PC-3 (cell line): Measurements from ENCODE around the gene CCDC78. TPM values are rescaled to one million over a fixed set of nuclear protein-coding genes. Genes with fewer than 3 reads are reported as not detected.
"Not testable (repeated sequence)": the region's sequence is repeated elsewhere in the genome, so short reads cannot be mapped to it uniquely, and the experiment has no call there.

Experiments used
- ATAC-seq: fragments of 200-7000 bp; cut with Tn5 transposase; 2 replicates; pipeline ENCODE4 v1.9.1; 2020; ENCODE audit warnings: mild to moderate bottlenecking, moderate library complexity
- BruUV-seq: library from RNA; stranded (reverse); fragments of 400-500 nt; replicated peaks from 2 replicates; lab custom pipeline; 2021; lab: Mats Ljungman, UMichigan
- CTCF ChIA-PET: fragments of 300-600 bp; sonication (Branson Sonifier 250); formaldehyde crosslinking; loops from one replicate; lab custom pipeline; 2022; ENCODE audit warnings: antibody characterized with exemption; lab: Charles Lee
- POLR2A ChIA-PET: fragments of 300-600 bp; sonication (Branson Sonifier 250); formaldehyde crosslinking; loops from one replicate; lab custom pipeline; 2022; ENCODE audit warnings: antibody characterized with exemption; ENCODE audit not compliant: unreplicated experiment; lab: Charles Lee
- DNase-seq: peaks from one replicate; pipeline ENCODE4 v3.0.0-alpha.2; 2015
- H2AFZ ChIP-seq: fragments of 300-600 bp; sonication (generic); 2 replicates; pipeline ENCODE4 v1.6.0; 2016; ENCODE audit warnings: antibody characterized with exemption, low read length
- H3F3A ChIP-seq: fragments of 300-600 bp; sonication (generic); one replicate; pipeline ENCODE4 v1.6.0; 2017; ENCODE audit warnings: antibody characterized with exemption, low read length, control low read depth, mild to moderate bottlenecking; ENCODE audit not compliant: unreplicated experiment
- H3K27ac ChIP-seq: fragments of 300-600 bp; sonication (generic); 2 replicates; pipeline ENCODE4 v1.5.1; 2016; ENCODE audit warnings: mild to moderate bottlenecking, low read length
- H3K27me3 ChIP-seq: fragments of 300-600 bp; sonication (generic); 2 replicates; pipeline ENCODE4 v1.6.1; 2016; ENCODE audit warnings: low read length, mixed read lengths
- H3K36me3 ChIP-seq: fragments of 300-600 bp; sonication (generic); 2 replicates; pipeline ENCODE4 v1.6.1; 2016; ENCODE audit warnings: low read depth, mixed run types, low read length, mixed read lengths
- H3K4me1 ChIP-seq: fragments of 300-600 bp; sonication (generic); 2 replicates; pipeline ENCODE4 v1.5.1; 2016; ENCODE audit warnings: low read length; ENCODE audit not compliant: insufficient read depth
- H3K4me2 ChIP-seq: fragments of 300-600 bp; sonication (generic); 2 replicates; pipeline ENCODE4 v1.6.0; 2016; ENCODE audit warnings: low read length
- H3K4me3 ChIP-seq: fragments of 300-600 bp; sonication (generic); 2 replicates; pipeline ENCODE4 v1.5.1; 2016; ENCODE audit warnings: mild to moderate bottlenecking, low read length, mixed read lengths
- H3K79me2 ChIP-seq: fragments of 300-600 bp; sonication (generic); 2 replicates; pipeline ENCODE4 v1.6.1; 2017; ENCODE audit warnings: low read length, mixed read lengths
- H3K9ac ChIP-seq: fragments of 300-600 bp; sonication (generic); 2 replicates; pipeline ENCODE4 v1.6.0; 2016; ENCODE audit warnings: mild to moderate bottlenecking, low read length
- H3K9me2 ChIP-seq: fragments of 300-600 bp; sonication (generic); replicated peaks from 2 replicates; pipeline ENCODE4 v1.6.1; 2016; ENCODE audit warnings: mixed run types, low read length, mixed read lengths
- H3K9me3 ChIP-seq: fragments of 300-600 bp; sonication (generic); 2 replicates; pipeline ENCODE4 v1.6.1; 2016; ENCODE audit warnings: low read length, mixed read lengths
- H4K20me1 ChIP-seq: fragments of 300-600 bp; sonication (generic); 2 replicates; pipeline ENCODE4 v1.6.1; 2016; ENCODE audit warnings: low read length, mixed read lengths
- CTCF ChIP-seq: fragments of 300-600 bp; sonication (generic); conservative IDR thresholded peaks from 2 replicates; pipeline ENCODE4 v1.5.1; 2017; ENCODE audit warnings: antibody characterized with exemption, low read depth, mild to moderate bottlenecking, low read length
- EZH2 ChIP-seq: fragments of 300-600 bp; sonication (generic); IDR thresholded peaks from one replicate; pipeline ENCODE4 v1.6.1; 2017; ENCODE audit warnings: antibody characterized with exemption, mild to moderate bottlenecking, low read length; ENCODE audit not compliant: unreplicated experiment
- EZH2phosphoT487 ChIP-seq: fragments of 300-600 bp; sonication (generic); IDR thresholded peaks from 2 replicates; pipeline ENCODE4 v1.6.1; 2018; ENCODE audit warnings: mild to moderate bottlenecking, antibody characterized with exemption, low read length, borderline replicate concordance
- intact Hi-C: fragments of 100-400 bp; cut with micrococcal nuclease; formaldehyde crosslinking; loops from 2 replicates; pipeline ENCODE4 v1.9.0; 2023
- total RNA-seq: library from RNA; depleted of rRNA; stranded (reverse); fragments of >200 nt; gene quantifications from 2 replicates; pipeline ENCODE4 v1.2.3, GENCODE V29; 2014

Gene CCDC78
- total RNA-seq, 1 experiment from 2014 or later = 3.3 TPM

- not testable (repeated sequence) for BruUV-seq, H4K20me1 ChIP-seq, H3K4me2 ChIP-seq, H3K9me3 ChIP-seq, H3F3A ChIP-seq, H3K36me3 ChIP-seq, H3K9ac ChIP-seq, H3K9me2 ChIP-seq, H3K4me3 ChIP-seq, H2AFZ ChIP-seq
- intact Hi-C loops = loop anchor here (1.0 to 10.0 kb wide), 2 partner anchors 8 to 72 kb away; partner anchors contain the start of genes CHTF18 and RPUSD1
- H3K27me3 ChIP-seq = peaks cover 12% of the 10 kb centered on the region
- peaks cover 19% of the 10 kb centered on the region for H3K79me2 ChIP-seq
- DNase-seq (peak; percentile 96), ATAC-seq (peak; percentile 50)
- peak overlapping the region; percentile 61 for H3K27ac ChIP-seq
- POLR2A ChIA-PET = interaction anchor here (1.2 to 1.3 kb wide), 2 partner anchors 8 to 15 kb away, joined by 5 to 6 read pairs; partner anchors contain the start of gene ANTKMT
- peaks cover 22% of the 10 kb centered on the region for H3K4me1 ChIP-seq
- CTCF ChIA-PET = interaction anchor here (1.0 to 1.3 kb wide), 5 partner anchors 13 to 83 kb away, joined by 3 to 6 read pairs (median 5); partner anchors contain the start of genes CCDC78, CHTF18, CIAO3 and RPUSD1
- TF ChIP-seq CTCF = peak; percentile 56
These were observed 13.4 kb downstream of the CCDC78 start for GRCh38 chr16:712740-713250.

- peaks cover 4% of the 10 kb centered on the region; the same call in 1 of the 2 replicates for H4K20me1 ChIP-seq
- no peak overlapping the region for H3K4me3 ChIP-seq
- BruUV-seq = no TSS peak
- ChIA-PET CTCF (interaction anchor here (1.0 to 1.3 kb wide), 5 partner anchors 14 to 84 kb away, joined by 3 to 6 read pairs (median 5); partner anchors contain the start of genes CCDC78, CHTF18, CIAO3 and RPUSD1), POLR2A (interaction anchor here (1.2 to 1.3 kb wide), 2 partner anchors 9 to 17 kb away, joined by 5 to 6 read pairs; partner anchors contain the start of gene ANTKMT)
- H2AFZ ChIP-seq = no peak overlapping the region
- intact Hi-C loops = loop anchor here (1.0 to 10.0 kb wide), 2 partner anchors 9 to 73 kb away; partner anchors contain the start of genes CHTF18 and RPUSD1
- H3K79me2 ChIP-seq = peaks cover 15% of the 10 kb centered on the region
- TF ChIP-seq CTCF = peak; percentile 71
- TF ChIP-seq EZH2 = no peak
- no peak for TF ChIP-seq EZH2phosphoT487
- H3K9me3 ChIP-seq = no peaks in the 10 kb centered on the region
- H3K4me2 ChIP-seq = no peak overlapping the region
- no peaks in the 10 kb centered on the region for H3F3A ChIP-seq
- peak; percentile 36 for ATAC-seq
- H3K9ac ChIP-seq = no peak overlapping the region
- H3K27me3 ChIP-seq = peaks cover 19% of the 10 kb centered on the region
- peak; percentile 70 for DNase-seq
- H3K27ac ChIP-seq = no peak overlapping the region
- no peaks in the 10 kb centered on the region for H3K9me2 ChIP-seq
- H3K4me1 ChIP-seq = peaks cover 22% of the 10 kb centered on the region
- no peaks in the 10 kb centered on the region for H3K36me3 ChIP-seq
These were observed 14.5 kb downstream of the CCDC78 start for GRCh38 chr16:711548-712320.
